Measurements from ENCODE around the gene LTB. TPM values are rescaled to one million over a fixed set of nuclear protein-coding genes. Genes with fewer than 3 reads are reported as not detected.

The LTB gene
- total RNA-seq, 4 donors from 2014 or later: 0.66 to 0.85 TPM; not detected in 2

DNA sequence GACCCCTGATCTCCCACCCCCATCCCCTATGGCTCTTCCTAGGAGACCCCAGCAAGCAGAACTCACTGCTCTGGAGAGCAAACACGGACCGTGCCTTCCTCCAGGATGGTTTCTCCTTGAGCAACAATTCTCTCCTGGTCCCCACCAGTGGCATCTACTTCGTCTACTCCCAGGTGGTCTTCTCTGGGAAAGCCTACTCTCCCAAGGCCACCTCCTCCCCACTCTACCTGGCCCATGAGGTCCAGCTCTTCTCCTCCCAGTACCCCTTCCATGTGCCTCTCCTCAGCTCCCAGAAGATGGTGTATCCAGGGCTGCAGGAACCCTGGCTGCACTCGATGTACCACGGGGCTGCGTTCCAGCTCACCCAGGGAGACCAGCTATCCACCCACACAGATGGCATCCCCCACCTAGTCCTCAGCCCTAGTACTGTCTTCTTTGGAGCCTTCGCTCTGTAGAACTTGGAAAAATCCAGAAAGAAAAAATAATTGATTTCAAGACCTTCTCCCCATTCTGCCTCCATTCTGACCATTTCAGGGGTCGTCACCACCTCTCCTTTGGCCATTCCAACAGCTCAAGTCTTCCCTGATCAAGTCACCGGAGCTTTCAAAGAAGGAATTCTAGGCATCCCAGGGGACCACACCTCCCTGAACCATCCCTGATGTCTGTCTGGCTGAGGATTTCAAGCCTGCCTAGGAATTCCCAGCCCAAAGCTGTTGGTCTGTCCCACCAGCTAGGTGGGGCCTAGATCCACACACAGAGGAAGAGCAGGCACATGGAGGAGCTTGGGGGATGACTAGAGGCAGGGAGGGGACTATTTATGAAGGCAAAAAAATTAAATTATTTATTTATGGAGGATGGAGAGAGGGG is 8.8 kb downstream of the LTB start:
- TF ChIP-seq, protein P1, sequence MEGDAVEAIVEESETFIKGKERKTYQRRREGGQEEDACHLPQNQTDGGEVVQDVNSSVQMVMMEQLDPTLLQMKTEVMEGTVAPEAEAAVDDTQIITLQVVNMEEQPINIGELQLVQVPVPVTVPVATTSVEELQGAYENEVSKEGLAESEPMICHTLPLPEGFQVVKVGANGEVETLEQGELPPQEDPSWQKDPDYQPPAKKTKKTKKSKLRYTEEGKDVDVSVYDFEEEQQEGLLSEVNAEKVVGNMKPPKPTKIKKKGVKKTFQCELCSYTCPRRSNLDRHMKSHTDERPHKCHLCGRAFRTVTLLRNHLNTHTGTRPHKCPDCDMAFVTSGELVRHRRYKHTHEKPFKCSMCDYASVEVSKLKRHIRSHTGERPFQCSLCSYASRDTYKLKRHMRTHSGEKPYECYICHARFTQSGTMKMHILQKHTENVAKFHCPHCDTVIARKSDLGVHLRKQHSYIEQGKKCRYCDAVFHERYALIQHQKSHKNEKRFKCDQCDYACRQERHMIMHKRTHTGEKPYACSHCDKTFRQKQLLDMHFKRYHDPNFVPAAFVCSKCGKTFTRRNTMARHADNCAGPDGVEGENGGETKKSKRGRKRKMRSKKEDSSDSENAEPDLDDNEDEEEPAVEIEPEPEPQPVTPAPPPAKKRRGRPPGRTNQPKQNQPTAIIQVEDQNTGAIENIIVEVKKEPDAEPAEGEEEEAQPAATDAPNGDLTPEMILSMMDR (IDR thresholded peaks at IDR 0.05; ENCODE audit: low read depth): no peak

DNA sequence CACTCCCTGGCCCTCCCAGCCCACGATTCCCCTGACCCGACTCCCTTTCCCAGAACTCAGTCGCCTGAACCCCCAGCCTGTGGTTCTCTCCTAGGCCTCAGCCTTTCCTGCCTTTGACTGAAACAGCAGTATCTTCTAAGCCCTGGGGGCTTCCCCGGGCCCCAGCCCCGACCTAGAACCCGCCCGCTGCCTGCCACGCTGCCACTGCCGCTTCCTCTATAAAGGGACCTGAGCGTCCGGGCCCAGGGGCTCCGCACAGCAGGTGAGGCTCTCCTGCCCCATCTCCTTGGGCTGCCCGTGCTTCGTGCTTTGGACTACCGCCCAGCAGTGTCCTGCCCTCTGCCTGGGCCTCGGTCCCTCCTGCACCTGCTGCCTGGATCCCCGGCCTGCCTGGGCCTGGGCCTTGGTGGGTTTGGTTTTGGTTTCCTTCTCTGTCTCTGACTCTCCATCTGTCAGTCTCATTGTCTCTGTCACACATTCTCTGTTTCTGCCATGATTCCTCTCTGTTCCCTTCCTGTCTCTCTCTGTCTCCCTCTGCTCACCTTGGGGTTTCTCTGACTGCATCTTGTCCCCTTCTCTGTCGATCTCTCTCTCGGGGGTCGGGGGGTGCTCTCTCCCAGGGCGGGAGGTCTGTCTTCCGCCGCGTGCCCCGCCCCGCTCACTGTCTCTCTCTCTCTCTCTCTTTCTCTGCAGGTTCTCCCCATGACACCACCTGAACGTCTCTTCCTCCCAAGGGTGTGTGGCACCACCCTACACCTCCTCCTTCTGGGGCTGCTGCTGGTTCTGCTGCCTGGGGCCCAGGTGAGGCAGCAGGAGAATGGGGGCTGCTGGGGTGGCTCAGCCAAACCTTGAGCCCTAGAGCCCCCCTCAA is 9.9 kb downstream of the LTB start, which contains the start of gene LTA:
Gene LTA (plus strand): TSS at position 249 of the 871 bp plus-strand sequence. CDS start 454 bp downstream, at position 703.
- TF ChIP-seq, protein P1 (IDR thresholded peaks at IDR 0.05; ENCODE audit: low read depth): no peak

DNA sequence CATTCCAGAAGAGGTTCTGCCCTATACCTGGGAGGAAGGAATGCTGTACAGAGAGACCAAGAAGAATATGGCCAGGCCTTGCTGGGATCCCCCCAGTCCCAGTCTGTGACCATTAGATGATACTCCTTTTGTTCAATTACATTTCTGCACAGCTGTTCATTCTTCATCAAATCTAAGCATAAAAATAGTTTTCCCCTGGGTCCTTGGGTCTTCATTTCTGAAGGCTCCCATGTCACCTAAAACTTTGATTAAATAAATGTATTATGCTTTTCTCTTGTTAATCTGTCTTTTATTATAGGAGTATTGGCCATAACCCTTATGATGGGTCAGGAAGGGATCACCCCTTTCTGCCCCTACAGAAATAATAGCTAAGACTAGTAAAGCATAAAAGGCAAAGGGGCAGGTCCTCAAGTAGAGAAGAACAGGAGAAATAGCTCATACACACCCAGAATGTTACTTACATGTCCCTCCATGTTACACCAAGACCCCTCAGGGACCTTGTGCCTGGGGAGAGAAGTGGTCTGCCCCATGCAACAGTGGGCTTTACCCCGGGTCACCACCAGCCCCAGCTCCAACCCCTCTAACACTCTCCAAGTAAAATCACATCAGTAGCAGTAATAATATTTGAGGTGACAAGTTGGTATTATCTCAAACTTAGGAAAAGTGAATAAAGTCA is 12.2 kb downstream of the LTB start:
- TF ChIP-seq, protein P1 (IDR thresholded peaks at IDR 0.05; ENCODE audit: low read depth): no peak

DNA sequence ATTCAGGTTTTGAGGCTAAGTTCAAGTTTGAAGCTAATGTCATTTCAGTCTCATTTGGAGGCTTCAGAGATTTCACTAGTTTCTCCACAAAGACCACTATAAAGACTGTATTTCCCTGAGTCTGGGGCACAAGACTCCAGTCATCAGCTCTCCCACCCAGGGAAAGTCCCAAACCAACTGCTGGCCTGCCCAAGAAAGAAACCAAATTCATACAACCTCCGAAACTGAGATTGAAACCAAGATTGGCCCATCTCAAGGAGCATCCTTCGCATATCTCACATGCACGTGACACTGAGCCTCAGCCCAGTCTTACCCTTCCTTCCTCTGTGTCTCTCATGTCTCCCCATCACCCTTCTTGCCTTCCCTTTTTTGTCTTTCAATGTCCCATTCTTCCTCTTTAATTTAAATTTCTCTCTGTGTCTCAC is 13.7 kb downstream of the LTB start:
- TF ChIP-seq, protein P1 (IDR thresholded peaks at IDR 0.05; ENCODE audit: low read depth): no peak

DNA sequence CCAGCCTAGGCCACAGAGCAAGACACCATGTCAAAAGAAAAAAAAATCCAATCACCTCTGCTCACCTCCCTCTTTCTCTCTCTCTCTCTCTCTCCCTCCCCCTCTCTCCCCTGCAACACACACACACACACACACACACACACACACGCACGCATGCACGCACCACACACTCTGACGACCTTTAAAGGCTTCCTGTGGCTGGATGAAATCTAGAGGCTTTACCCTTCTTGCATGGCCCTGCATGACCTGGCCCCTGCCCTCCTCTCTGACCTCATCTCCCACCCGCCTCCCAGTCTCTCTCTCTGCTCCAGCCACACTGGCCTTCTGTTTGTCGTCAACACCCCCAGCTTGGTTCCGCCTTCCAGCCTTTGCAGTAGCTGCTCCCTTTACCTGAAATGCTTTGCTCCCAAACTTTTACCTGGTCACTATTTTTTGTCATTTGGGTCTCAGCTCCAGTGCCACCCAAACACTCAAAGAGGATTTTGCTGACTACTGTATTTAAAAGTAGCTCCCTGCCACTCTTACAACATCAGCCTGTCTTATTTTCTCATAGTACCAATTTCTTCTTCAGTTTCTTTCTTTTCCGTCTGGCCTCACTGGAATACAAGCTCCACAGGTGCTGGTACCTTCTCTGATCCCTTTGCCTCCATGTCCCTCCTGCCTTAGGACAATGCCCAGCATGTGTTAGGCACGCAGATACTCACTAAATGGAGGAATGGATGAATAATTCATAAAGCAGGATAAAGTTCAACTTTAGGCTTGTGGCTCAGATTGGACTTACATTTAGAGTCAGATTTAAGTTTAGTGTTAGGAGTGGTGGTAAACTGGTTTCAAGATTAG is 14.5 kb downstream of the LTB start:
- TF ChIP-seq, protein P1 (IDR thresholded peaks at IDR 0.05; ENCODE audit: low read depth): no peak

DNA sequence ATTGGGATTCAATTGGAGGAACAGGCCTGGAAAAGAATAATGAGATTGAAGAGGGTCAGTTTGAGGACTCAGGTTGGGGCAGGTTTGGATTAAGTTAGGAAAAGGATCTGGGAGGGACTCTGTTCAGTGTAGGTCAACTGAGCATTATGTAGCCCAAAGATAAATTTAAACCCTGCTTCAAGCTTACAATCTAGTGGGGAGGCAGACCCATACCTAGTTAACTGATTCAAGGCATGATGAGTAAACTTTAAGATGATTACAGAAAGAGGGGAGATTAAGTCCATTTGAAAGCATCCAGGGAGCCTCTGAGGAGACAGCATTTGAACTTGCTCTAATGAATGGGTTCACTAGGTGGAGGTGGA is 21.5 kb downstream of the LTB start:
- TF ChIP-seq, protein P1 (IDR thresholded peaks at IDR 0.05; ENCODE audit: low read depth): no peak
